Jurkat, Clone E6-1 (cell line): ENCODE data around the gene CFAP251.

Experiments used
- DNase-seq: peaks from one replicate; pipeline ENCODE4 v3.0.0-alpha.2; 2011; ENCODE audit warnings: low read depth, low spot score
- H3K4me3 ChIP-seq: 2 replicates; pipeline ENCODE4 v1.5.1; 2011; ENCODE audit warnings: mild to moderate bottlenecking, low read length, control low read depth, moderate library complexity

Gene CFAP251

DNA sequence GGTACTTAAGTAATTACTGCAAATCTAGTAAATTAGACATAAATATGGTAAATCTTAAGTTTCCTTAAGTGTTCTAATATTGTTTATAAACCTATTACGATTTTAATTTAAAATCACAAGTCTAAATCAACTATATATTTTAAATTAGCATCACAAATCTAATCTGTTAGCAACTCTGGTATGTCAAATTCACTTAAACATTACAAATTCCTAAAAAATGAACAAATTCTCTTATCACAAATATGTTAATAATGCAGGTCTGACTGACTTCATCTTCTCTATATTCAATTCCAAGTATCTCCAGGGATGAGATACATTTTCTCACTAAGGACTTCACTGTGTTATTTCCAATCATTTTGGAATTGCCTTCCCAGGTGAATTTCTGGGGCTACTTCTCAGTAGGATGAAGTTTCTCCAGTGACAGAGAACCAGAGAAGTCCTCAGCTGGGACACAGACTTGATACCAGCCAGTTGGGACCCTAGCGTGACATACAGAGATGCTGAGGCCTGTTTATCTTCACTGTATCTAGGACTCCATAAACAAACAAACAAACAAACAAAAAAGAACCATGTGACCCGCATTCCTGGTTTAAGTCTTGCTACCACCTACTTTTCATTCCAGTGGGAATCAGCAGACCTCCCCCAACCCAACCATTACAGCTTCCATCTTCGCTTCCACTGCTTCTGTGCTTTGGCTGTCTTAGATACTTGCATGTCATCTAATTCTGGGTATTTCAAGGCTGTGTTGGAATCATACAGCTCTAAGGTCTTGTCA, 21.8 kb downstream of the CFAP251 start:
- no peak overlapping the region for H3K4me3 ChIP-seq
- DNase-seq = no peak

GRCh38 chr12:121942145-121942718, 23.8 kb downstream of the CFAP251 start:
- no peak for DNase-seq
- H3K4me3 ChIP-seq = no peak overlapping the region

DNA sequence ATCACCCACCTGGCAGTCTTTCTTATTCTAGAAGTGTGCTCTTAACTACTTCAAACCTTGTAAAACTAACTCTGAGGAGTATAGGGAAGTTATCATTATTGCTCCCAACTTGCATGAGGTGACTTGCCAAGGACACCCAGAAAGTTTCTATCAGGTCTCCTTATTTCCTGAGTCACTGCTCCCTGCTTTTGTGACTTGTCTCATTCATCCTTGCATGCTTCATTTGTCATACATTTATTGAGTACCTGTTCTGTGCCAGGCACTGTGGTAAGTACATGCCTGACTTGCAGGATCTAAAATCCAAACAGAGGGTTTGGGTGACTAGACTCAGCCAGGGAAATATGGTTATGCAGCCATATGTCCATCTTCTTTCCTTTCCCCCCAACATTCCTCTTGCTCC, 25.5 kb downstream of the CFAP251 start:
- H3K4me3 ChIP-seq = no peak overlapping the region
- DNase-seq = no peak

GRCh38 chr12:121946313-121947025, 28.1 kb downstream of the CFAP251 start:
- no peak for DNase-seq
- no peak overlapping the region for H3K4me3 ChIP-seq

DNA sequence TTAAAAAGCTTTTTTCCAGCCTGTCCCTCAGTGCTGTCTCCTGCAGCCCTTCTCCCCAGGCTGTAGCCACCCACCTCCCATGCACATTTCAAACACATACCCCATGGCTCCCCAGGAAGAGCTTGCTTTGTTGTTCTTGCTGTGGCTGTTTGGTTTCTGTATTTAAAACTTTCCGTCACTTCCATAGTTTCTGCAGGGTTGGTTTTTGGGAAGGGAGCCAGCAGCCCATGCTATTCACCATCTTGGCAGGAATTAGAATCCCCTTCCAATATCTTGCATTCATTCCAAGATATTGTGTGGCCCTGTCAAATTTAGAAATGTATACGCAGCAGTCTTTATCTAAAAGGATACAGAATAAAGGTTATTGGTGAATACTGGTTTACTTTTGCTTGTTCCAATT, 29.6 kb downstream of the CFAP251 start:
- no peak for DNase-seq
- H3K4me3 ChIP-seq = no peak overlapping the region

GRCh38 chr12:121949648-121950397, 31.4 kb downstream of the CFAP251 start:
- H3K4me3 ChIP-seq = no peak overlapping the region
- no peak for DNase-seq

GRCh38 chr12:121953117-121953692, 34.8 kb downstream of the CFAP251 start:
- H3K4me3 ChIP-seq = no peak overlapping the region

GRCh38 chr12:121953695-121954094, 35.3 kb downstream of the CFAP251 start:
- DNase-seq = no peak
- H3K4me3 ChIP-seq = no peak overlapping the region

More at GRCh38 chr12:121953117-121953692, 34.8 kb downstream of the CFAP251 start:
- DNase-seq = no peak

- no peak overlapping the region for H3K4me3 ChIP-seq
- DNase-seq = no peak
Measured at GRCh38 chr12:121955258-121956237, 37.2 kb downstream of the CFAP251 start.

DNA sequence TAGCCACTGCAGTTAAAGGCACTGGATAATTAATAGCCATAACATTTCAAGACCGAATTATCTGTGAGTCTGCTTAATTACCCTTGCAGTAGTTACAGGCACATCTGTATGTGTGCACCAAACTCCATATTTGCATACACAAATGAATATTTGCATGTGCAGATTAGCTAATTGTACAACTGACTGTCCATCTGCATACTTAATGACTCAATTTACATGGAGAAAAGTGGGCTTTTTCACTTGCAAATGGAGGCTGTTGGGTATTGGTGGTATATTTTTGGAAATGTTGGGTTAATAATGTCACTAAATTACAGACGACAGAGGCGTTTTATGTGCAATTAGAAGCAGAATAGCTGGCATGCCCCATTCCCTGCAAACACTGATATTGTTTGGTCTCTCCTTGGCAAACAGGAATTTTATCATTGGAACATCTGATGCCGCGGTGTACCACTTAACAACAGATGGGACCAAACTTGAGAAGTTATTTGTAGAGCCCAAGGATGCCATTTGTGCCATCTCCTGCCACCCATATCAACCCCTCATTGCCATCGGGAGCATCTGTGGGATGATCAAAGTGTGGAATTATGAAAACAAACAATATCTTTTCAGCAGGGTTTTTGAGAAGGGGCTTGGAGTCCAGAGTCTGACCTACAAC, 39.6 kb downstream of the CFAP251 start:
- no peak for DNase-seq
- H3K4me3 ChIP-seq = no peak overlapping the region

DNA sequence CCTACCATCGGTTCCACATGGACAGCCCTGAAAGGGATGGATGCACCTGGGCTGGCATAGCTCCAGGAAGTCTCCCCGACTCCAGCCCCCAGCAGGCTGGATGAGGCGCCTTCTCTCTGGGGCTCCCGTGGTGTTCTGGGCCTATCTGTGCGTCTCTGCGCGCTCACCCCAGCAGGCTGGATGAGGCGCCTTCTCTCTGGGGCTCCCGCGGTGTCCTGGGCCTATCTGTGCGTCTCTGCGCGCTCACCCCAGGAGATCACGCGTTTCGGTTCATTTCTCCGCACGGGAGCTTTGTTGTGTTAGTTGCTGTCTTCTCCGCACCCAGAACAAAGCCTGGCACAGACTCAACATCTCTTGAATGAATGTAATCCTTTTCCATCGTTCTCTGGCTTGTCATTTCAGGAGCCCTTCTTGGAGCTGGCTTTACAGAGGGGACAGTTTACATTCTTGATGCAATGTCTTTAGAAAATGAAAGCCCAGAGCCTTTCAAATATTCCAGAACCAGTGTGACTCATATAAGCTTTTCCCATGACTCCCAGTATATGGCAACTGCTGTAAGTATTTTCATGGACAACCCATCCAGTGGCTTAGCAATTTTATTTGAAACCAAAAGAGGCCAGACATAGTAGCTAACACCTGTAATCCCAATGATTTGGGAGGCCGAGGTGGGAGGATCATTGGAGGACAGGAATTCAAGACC, 40.3 kb downstream of the CFAP251 start:
- no peak for DNase-seq
- no peak overlapping the region for H3K4me3 ChIP-seq

- H3K4me3 ChIP-seq = no peak overlapping the region
- no peak for DNase-seq
Measured at GRCh38 chr12:121960541-121960940, 42.1 kb downstream of the CFAP251 start.

DNA sequence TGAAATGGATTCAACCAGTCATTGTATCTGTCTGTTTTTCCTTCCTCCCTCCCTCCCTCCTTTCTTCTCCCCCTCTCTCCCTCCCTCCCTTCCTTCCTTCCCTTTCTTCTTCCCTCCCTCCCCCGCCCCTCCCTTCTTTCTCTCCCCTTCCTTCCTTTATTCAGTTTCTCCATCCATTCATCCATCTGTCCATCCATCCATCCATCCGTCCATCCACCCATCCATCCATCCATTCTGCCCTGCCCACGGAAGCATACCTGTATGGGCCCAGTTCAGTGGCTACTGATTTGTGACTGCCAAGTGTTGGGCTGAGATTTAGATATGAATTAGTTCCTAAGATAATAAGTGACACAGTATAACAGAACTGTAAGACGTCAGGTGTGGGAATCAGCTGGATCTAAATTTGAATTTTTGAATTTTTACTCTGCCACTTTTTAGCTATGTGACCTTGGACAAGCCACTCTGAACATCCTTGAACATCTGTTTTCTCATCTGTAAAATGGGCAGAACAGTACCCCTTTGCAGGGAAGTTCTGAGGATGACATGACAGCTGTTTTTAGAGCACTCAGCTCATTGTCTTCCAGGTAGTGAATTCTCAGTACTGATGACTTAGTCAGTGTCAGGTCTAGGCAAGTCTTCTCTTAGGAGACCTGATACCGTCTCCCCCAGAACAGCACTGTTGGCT, 42.9 kb downstream of the CFAP251 start:
- no peak for DNase-seq
- H3K4me3 ChIP-seq = no peak overlapping the region

GRCh38 chr12:121963341-121964018, 45.1 kb downstream of the CFAP251 start:
- H3K4me3 ChIP-seq = no peak overlapping the region
- DNase-seq = no peak

GRCh38 chr12:121964813-121965643, 46.6 kb downstream of the CFAP251 start:
- no peak for DNase-seq

More at GRCh38 chr12:121964813-121965643, 46.6 kb downstream of the CFAP251 start:
- H3K4me3 ChIP-seq = no peak overlapping the region
